HEK293T (cell line): ENCODE measurements around the gene DKK3.

ENCODE experiments used
- CTCF ChIA-PET: fragments of 350-600 bp; formaldehyde crosslinking; extraction: SDS; loops from one replicate; lab custom pipeline; 2021; ENCODE audit warnings: antibody characterized with exemption, inconsistent platforms; lab: Yijun Ruan, JAX
- POLR2A ChIA-PET: fragments of 350-600 bp; formaldehyde crosslinking; extraction: SDS; loops from one replicate; lab custom pipeline; 2020; ENCODE audit warnings: antibody characterized with exemption, inconsistent platforms; lab: Yijun Ruan, JAX
- DNase-seq: peaks from one replicate; pipeline ENCODE4 v3.0.0; 2012; ENCODE audit warnings: mixed read lengths; ENCODE audit errors: extremely low spot score
- ARNT ChIP-seq: fragments of 450-650 bp; IDR thresholded peaks from 2 replicates; pipeline ENCODE4 v1.6.1; 2017; ENCODE audit warnings: mild to moderate bottlenecking
- BHLHE40 ChIP-seq: fragments of 450-650 bp; IDR thresholded peaks from 2 replicates; pipeline ENCODE4 v1.6.1; 2016; ENCODE audit warnings: mild to moderate bottlenecking, moderate library complexity, borderline replicate concordance
- CTBP1 ChIP-seq: fragments of 450-650 bp; IDR thresholded peaks from 2 replicates; pipeline ENCODE4 v1.6.1; 2016; ENCODE audit warnings: borderline replicate concordance
- ELF4 ChIP-seq: fragments of 450-650 bp; IDR thresholded peaks from 2 replicates; pipeline ENCODE4 v1.6.1; 2017; ENCODE audit warnings: antibody characterized with exemption
- FOXA1 ChIP-seq: fragments of 450-650 bp; IDR thresholded peaks from 2 replicates; pipeline ENCODE4 v1.6.1; 2016; ENCODE audit warnings: mild to moderate bottlenecking
- FOXK2 ChIP-seq: fragments of 450-650 bp; IDR thresholded peaks from 2 replicates; pipeline ENCODE4 v1.6.1; 2016; ENCODE audit warnings: mild to moderate bottlenecking
- FOXM1 ChIP-seq: fragments of 450-650 bp; IDR thresholded peaks from 2 replicates; pipeline ENCODE4 v1.6.1; 2017; ENCODE audit warnings: mild to moderate bottlenecking, borderline replicate concordance
- HDGF ChIP-seq: fragments of 450-650 bp; IDR thresholded peaks from 2 replicates; pipeline ENCODE4 v1.6.1; 2017; ENCODE audit warnings: antibody characterized with exemption, borderline replicate concordance
- L3MBTL2 ChIP-seq: fragments of 450-650 bp; conservative IDR thresholded peaks from 2 replicates; pipeline ENCODE4 v1.6.1; 2016; ENCODE audit warnings: mild to moderate bottlenecking
- LEF1 ChIP-seq: fragments of 450-650 bp; IDR thresholded peaks from 2 replicates; pipeline ENCODE4 v1.6.1; 2017; ENCODE audit warnings: mild to moderate bottlenecking, borderline replicate concordance
- NFRKB ChIP-seq: fragments of 450-650 bp; IDR thresholded peaks from 2 replicates; pipeline ENCODE4 v1.6.1; 2016; ENCODE audit warnings: mild to moderate bottlenecking, moderate library complexity
- PKNOX1 ChIP-seq: fragments of 450-650 bp; IDR thresholded peaks from 2 replicates; pipeline ENCODE4 v1.6.1; 2016
- SP1 ChIP-seq: fragments of 450-650 bp; IDR thresholded peaks from 2 replicates; pipeline ENCODE4 v1.6.1; 2017
- SUZ12 ChIP-seq: fragments of 450-650 bp; IDR thresholded peaks from 2 replicates; pipeline ENCODE4 v1.6.1; 2016; ENCODE audit warnings: mild to moderate bottlenecking
- TARDBP ChIP-seq: fragments of 450-650 bp; IDR thresholded peaks from 2 replicates; pipeline ENCODE4 v1.6.1; 2016
- ZNF384 ChIP-seq: fragments of 450-650 bp; IDR thresholded peaks from 2 replicates; pipeline ENCODE4 v1.6.1; 2016

DKK3 gene

DNA sequence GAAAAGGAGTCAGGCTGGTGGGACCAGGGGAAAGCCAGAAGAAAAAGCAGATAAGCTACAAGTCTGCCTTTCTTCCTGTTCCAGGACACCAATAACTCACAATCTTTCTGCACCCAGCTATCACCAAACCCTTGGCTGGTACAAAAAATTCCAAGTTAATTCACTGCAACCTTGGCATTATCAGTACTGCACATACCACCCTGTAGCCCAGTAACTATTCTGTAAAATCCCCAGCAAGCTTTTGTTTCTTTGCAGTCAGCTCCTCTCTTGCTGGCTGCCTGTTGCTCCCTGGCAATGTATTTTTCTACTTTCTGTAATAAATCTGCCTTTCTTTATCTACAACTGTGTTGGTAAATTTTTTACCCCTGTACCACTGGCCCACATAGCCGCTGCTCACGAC lies 20.7 kb upstream of the DKK3 start:
- CTCF ChIA-PET = interaction anchor here (1.2 kb wide), 1 partner anchor 15 kb away, joined by 4 read pairs; no protein-coding TSS in a partner anchor
- TF ChIP-seq TARDBP = no peak
- no peak for TF ChIP-seq NFRKB
- no peak for TF ChIP-seq LEF1
- no peak for TF ChIP-seq CTBP1
- no peak for TF ChIP-seq L3MBTL2
- TF ChIP-seq ZNF384 = no peak
- no peak for TF ChIP-seq ELF4
- no peak for TF ChIP-seq FOXM1
- TF ChIP-seq SUZ12 = no peak
- TF ChIP-seq BHLHE40 = no peak
- TF ChIP-seq SP1 = no peak
- TF ChIP-seq FOXK2 = no peak
- TF ChIP-seq HDGF = no peak
- no peak for TF ChIP-seq PKNOX1
- POLR2A ChIA-PET = no interaction called here
- no peak for DNase-seq

DNA sequence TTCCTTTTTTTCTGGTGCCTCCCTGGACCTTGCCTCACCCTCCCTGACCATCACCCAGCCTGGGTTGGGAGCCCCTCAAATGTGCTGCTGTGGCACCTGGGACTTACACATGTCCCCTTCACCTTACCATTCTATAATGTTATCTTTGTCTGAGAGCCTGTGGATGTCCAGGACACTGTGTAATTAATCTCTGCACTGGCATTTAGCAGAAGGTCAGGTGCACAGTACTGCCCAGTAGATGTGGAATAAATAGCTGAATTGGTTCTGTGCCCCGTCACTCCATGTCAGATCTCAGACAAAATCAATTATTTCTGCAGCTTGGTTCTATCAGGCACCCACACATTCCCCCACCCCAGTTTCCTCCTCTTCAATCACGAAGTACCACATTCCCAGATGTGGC lies 19.9 kb upstream of the DKK3 start:
- CTCF ChIA-PET = no interaction called here
- DNase-seq = no peak
- TF ChIP-seq BHLHE40 (no peak), ARNT (no peak), HDGF (no peak), SUZ12 (no peak), ZNF384 (no peak), LEF1 (no peak), FOXA1 (no peak), SP1 (no peak), ELF4 (no peak), NFRKB (no peak), L3MBTL2 (no peak), FOXK2 (no peak), TARDBP (no peak), CTBP1 (no peak), FOXM1 (no peak), PKNOX1 (no peak)
- POLR2A ChIA-PET = no interaction called here

- ChIA-PET POLR2A (no interaction called here), CTCF (no interaction called here)
- DNase-seq = no peak
- TF ChIP-seq CTBP1 = no peak
- no peak for TF ChIP-seq SUZ12
- TF ChIP-seq FOXA1 = no peak
- no peak for TF ChIP-seq SP1
- no peak for TF ChIP-seq ELF4
Observed at GRCh38 chr11:12026331-12027211, 18.1 kb upstream of the DKK3 start.

DNA sequence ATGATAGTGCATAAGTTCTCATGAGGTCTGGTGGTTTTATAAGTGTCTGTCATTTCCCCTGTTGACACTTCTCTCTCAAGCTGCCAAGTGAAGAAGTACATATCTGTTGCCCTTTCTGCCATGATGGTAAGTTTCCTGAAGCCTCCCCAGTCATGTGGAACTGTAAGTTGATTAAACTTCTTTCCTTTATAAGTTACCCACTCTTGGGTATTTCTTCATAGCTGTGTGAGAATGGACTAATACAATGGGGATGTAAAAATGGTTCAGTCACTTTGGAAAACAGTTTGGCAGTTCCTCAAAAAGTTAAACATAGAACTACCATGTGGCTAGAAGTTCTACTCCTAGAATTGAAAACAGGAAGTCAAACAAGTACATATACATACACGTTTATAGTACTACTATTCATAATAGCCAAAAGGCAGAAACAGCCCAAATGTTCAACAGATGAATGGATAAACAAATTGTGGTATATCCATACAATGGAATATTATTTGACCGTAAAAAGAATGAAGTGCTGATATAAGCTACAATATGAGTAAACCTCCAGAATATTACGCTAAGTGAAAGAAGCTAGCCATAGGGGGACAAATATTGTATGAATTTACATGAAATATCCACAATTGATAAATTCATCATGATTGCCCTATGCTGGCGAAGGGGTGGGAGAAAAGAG lies 16.0 kb upstream of the DKK3 start:
- TF ChIP-seq TARDBP (no peak), FOXA1 (no peak), CTBP1 (no peak), SP1 (no peak), NFRKB (no peak)
- CTCF ChIA-PET = no interaction called here
- DNase-seq = no peak
- POLR2A ChIA-PET = no interaction called here

- no peak for DNase-seq
- POLR2A ChIA-PET = no interaction called here
- TF ChIP-seq ELF4 = no peak
- CTCF ChIA-PET = no interaction called here
Observed at GRCh38 chr11:12023015-12023414, 14.6 kb upstream of the DKK3 start.

- POLR2A ChIA-PET = interaction anchor here (0.6 kb wide), 1 partner anchor 478 kb away, joined by 4 read pairs; no protein-coding TSS in a partner anchor
- no peak for DNase-seq
- CTCF ChIA-PET = no interaction called here
- TF ChIP-seq FOXA1 = no peak
- no peak for TF ChIP-seq NFRKB
- TF ChIP-seq HDGF = no peak
- TF ChIP-seq FOXM1 = no peak
- TF ChIP-seq BHLHE40 = no peak
- no peak for TF ChIP-seq L3MBTL2
- no peak for TF ChIP-seq TARDBP
- TF ChIP-seq ELF4 = no peak
- TF ChIP-seq ARNT = no peak
- TF ChIP-seq FOXK2 = no peak
- TF ChIP-seq PKNOX1 = no peak
- no peak for TF ChIP-seq SUZ12
- TF ChIP-seq CTBP1 = no peak
- TF ChIP-seq ZNF384 = no peak
- no peak for TF ChIP-seq LEF1
- no peak for TF ChIP-seq SP1
Observed at GRCh38 chr11:12020546-12020945, 12.1 kb upstream of the DKK3 start.
